HG03159 (cell line): ENCODE results near the gene SP3.

Experiments
- ATAC-seq: cut with Tn5 transposase; IDR thresholded peaks from one replicate; pipeline ENCODE4 v1.9.1; 2021; ENCODE audit warnings: mild to moderate bottlenecking, moderate library complexity; ENCODE audit not compliant: unreplicated experiment

The SP3 gene

GRCh38 chr2:173965372-173966025 is at the start of gene SP3:
Gene SP3, minus strand, starts transcription at chr2:173965373. Its CDS starts 202 bp downstream, at chr2:173965171.
- ATAC-seq, result peak; percentile 72

GRCh38 chr2:174014699-174015070 is 49.5 kb upstream of the SP3 start:
- ATAC-seq, result no peak

- ATAC-seq, result no peak
Measured at GRCh38 chr2:174014011-174014698, 49.0 kb upstream of the SP3 start.

GRCh38 chr2:174013315-174013751 is 48.2 kb upstream of the SP3 start:
- no peak for ATAC-seq

- no peak for ATAC-seq
Measured at GRCh38 chr2:174012347-174013314, 47.5 kb upstream of the SP3 start.

- ATAC-seq, result no peak
Measured at GRCh38 chr2:174011796-174012195, 46.6 kb upstream of the SP3 start.

GRCh38 chr2:174011173-174011572 is 46.0 kb upstream of the SP3 start:
- no peak for ATAC-seq

- ATAC-seq, result no peak
Measured at GRCh38 chr2:174009488-174010223, 44.5 kb upstream of the SP3 start.

- ATAC-seq, result no peak
Measured at GRCh38 chr2:174008720-174009119, 43.5 kb upstream of the SP3 start.

GRCh38 chr2:174007010-174007409 is 41.8 kb upstream of the SP3 start:
- no peak for ATAC-seq

GRCh38 chr2:174005801-174006419 is 40.7 kb upstream of the SP3 start:
- ATAC-seq, result no peak

GRCh38 chr2:174004905-174005605 is 39.9 kb upstream of the SP3 start:
- no peak for ATAC-seq

GRCh38 chr2:174003720-174004695 is 38.8 kb upstream of the SP3 start:
- no peak for ATAC-seq

- ATAC-seq, result no peak
Measured at GRCh38 chr2:174002679-174003078, 37.5 kb upstream of the SP3 start.

GRCh38 chr2:174001107-174001506 is 35.9 kb upstream of the SP3 start:
- no peak for ATAC-seq

GRCh38 chr2:173999724-174000123 is 34.6 kb upstream of the SP3 start:
- ATAC-seq, result no peak

- no peak for ATAC-seq
Measured at GRCh38 chr2:173999272-173999671, 34.1 kb upstream of the SP3 start.

- ATAC-seq, result no peak
Measured at GRCh38 chr2:173998386-173998785, 33.2 kb upstream of the SP3 start.

GRCh38 chr2:173997753-173998152 is 32.6 kb upstream of the SP3 start:
- no peak for ATAC-seq
